Activated T-cell treated with anti-CD3 and anti-CD28 coated beads, Interleukin-2, amount 50 U/mL, for 72 hours (primary cell): ENCODE results near the gene CHMP1A. TPM values are rescaled to one million over a fixed set of nuclear protein-coding genes. Genes with fewer than 3 reads are reported as not detected.
"Not testable (repeated sequence)": the region's sequence is repeated elsewhere in the genome, so short reads cannot be mapped to it uniquely, and the experiment has no call there.

Experiments
- ATAC-seq, 2 donors: fragments of 150-1000 bp; cut with Tn5 transposase; replicated peaks in 1 of 2; 2 replicates each; pipeline ENCODE4 v1.10.0; 2021; ENCODE audit warnings: moderate library complexity in 2 of 2, mild to moderate bottlenecking in 1 of 2
- DNase-seq, 2 donors: peaks; one replicate each; pipeline ENCODE4 v3.0.0; 2021 to 2022; ENCODE audit warnings: mixed read lengths in 1 of 2
- H3K27ac Mint-ChIP-seq: one replicate; pipeline ENCODE4 v1.8.0; 2022; ENCODE audit warnings: mild to moderate bottlenecking, moderate library complexity, mixed read lengths
- H3K27me3 Mint-ChIP-seq: one replicate; pipeline ENCODE4 v1.8.0; 2022; ENCODE audit warnings: low read depth, mixed read lengths
- H3K36me3 Mint-ChIP-seq, 2 donors: one replicate each; pipeline ENCODE4 v1.8.0; 2022; ENCODE audit warnings: mixed read lengths in 2 of 2, mild to moderate bottlenecking in 1 of 2; ENCODE audit not compliant: insufficient read depth in 2 of 2
- H3K4me1 Mint-ChIP-seq: one replicate; pipeline ENCODE4 v1.8.0; 2022; ENCODE audit warnings: low read depth, mixed read lengths
- H3K4me3 Mint-ChIP-seq, 2 donors: one replicate each; pipeline ENCODE4 v1.8.0; 2022; ENCODE audit warnings: mild to moderate bottlenecking in 2 of 2, mixed read lengths in 2 of 2, moderate library complexity in 2 of 2
- H3K9me3 Mint-ChIP-seq, 2 donors: one replicate each; pipeline ENCODE4 v1.8.0; 2022; ENCODE audit warnings: mixed read lengths in 2 of 2
- total RNA-seq, 2 donors: library from RNA; stranded (reverse); gene quantifications; one replicate each; pipeline ENCODE4 v1.2.3, GENCODE V29; 2022

Gene CHMP1A
- total RNA-seq, 2 donors from 2014 or later = 65.0 to 68.1 TPM

- peaks cover 2 to 5% of the 10 kb centered on the region in 2 donors for H3K36me3 Mint-ChIP-seq
- ATAC-seq (peak; percentile 33 to 37), DNase-seq (peak; percentile 27 to 29)
- peak overlapping the region; percentile 95 to 98 for H3K4me3 Mint-ChIP-seq
- H3K27ac Mint-ChIP-seq = peak overlapping the region; percentile 72
- H3K9me3 Mint-ChIP-seq = no peaks in the 10 kb centered on the region
- H3K27me3 Mint-ChIP-seq = no peaks in the 10 kb centered on the region
- H3K4me1 Mint-ChIP-seq = peaks cover 20% of the 10 kb centered on the region
These were observed 29.8 kb upstream of the CHMP1A start for GRCh38 chr16:89687092-89687940.

DNA sequence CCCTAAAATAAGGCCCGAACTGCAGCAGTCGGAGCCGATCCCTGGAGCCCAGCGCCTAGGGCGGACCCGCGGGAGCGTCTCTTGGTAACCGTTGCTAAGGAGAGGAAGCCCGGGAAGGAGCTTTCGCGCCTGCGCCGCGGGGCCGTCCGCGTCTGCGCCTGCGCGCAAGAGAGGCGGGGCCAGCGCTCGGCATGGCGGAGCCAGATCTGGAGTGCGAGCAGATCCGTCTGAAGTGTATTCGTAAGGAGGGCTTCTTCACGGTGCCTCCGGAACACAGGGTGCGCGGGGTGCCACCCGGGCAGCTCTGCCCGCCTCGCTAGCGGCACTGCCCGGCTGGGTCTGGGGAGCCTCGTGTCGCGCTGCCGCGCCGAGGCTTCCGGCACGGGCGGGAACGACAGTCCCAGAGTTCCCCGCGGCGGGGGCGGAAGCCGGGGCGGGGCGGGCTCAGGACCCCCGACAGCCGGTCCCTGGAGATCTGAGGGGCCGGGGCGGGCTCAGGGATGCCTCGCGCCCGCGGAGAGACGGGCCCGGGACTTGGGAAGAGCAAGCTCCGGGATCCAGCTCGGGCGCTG is 29.1 kb upstream of the CHMP1A start, which contains the start of gene CDK10:
Gene CDK10, plus strand, starts transcription at position 170 of the 572 bp plus-strand sequence. Its CDS starts 22 bp downstream, at position 192.
- peak; percentile 87 to 94 for DNase-seq
- Mint-ChIP-seq H3K27me3 (no peaks in the 10 kb centered on the region), H3K36me3 (peaks cover 2 to 5% of the 10 kb centered on the region in 2 donors), H3K4me1 (peaks cover 20% of the 10 kb centered on the region), H3K4me3 (peak within 1 kb of the TSS; percentile 95 to 98), H3K9me3 (no peaks in the 10 kb centered on the region), H3K27ac (peak within 1 kb of the TSS; percentile 97)
- ATAC-seq = peak; percentile 92 to 93

- no peaks in the 10 kb centered on the region for H3K27me3 Mint-ChIP-seq
- H3K27ac Mint-ChIP-seq = no peak overlapping the region
- H3K9me3 Mint-ChIP-seq = no peaks in the 10 kb centered on the region
- H3K36me3 Mint-ChIP-seq = peaks cover 2 to 5% of the 10 kb centered on the region in 2 donors
- H3K4me3 Mint-ChIP-seq = peak overlapping the region in 1 of 2 donors; percentile 48
- DNase-seq (no peak), ATAC-seq (no peak)
- peaks cover 20% of the 10 kb centered on the region for H3K4me1 Mint-ChIP-seq
These were observed 28.4 kb upstream of the CHMP1A start for GRCh38 chr16:89685916-89686315.

DNA sequence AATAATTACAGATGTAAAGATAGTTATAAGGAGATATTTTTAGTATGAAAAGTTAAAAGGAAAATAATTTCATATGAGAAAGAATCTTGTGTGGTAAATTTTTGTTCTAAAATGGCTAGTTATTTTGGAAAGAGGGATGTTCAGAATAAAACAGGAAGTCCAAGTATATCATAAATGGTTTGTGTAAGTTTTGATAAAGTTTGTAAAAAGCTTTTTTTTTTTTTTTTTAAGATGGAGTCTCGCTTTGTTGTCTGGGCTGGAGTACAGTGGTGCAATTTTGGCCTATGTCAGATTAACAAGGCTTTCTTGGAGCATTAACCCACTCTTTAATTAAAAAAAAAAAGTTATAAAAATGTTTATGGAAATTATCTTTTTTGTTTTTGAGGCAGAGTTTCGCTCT is 20.8 kb upstream of the CHMP1A start:
- Mint-ChIP-seq H3K36me3 (peaks cover 0 to 7% of the 10 kb centered on the region in 2 donors), H3K4me1 (no peaks in the 10 kb centered on the region), H3K4me3 (no peak overlapping the region), H3K27me3 (no peaks in the 10 kb centered on the region), H3K27ac (no peak overlapping the region), H3K9me3 (no peaks in the 10 kb centered on the region)
- DNase-seq (no peak), ATAC-seq (no peak)

- H3K4me1 Mint-ChIP-seq = peaks cover 27% of the 10 kb centered on the region
- no peak overlapping the region for H3K27ac Mint-ChIP-seq
- ATAC-seq (no peak), DNase-seq (no peak)
- H3K4me3 Mint-ChIP-seq = no peak overlapping the region
- no peaks in the 10 kb centered on the region for H3K27me3 Mint-ChIP-seq
- H3K36me3 Mint-ChIP-seq = no peaks in the 10 kb centered on the region
- H3K9me3 Mint-ChIP-seq = no peaks in the 10 kb centered on the region
These were observed 14.9 kb upstream of the CHMP1A start for GRCh38 chr16:89672177-89672941.

DNA sequence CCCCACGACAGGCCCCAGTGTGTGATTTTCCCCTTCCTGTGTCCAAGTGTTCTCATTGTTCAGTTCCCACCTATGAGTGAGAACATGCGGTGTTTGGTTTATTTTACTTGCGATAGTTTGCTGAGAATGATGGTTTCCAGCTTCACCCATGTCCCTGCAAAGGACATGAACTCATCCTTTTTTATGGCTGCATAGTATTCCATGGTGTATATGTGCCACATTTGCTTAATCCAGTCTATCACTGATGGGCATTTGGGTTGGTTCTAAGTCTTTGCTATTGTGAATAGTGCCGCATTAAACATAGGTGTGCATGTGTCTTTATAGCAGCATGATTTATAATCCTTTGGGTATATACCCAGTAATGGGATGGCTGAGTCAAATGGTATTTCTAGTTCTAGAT is 14.1 kb upstream of the CHMP1A start:
- not testable (repeated sequence) for DNase-seq, ATAC-seq, H3K9me3 Mint-ChIP-seq, H3K27ac Mint-ChIP-seq, H3K4me3 Mint-ChIP-seq, H3K27me3 Mint-ChIP-seq, H3K36me3 Mint-ChIP-seq
- peaks cover 27% of the 10 kb centered on the region for H3K4me1 Mint-ChIP-seq

- Mint-ChIP-seq H3K27ac (no peak overlapping the region), H3K9me3 (no peaks in the 10 kb centered on the region), H3K4me3 (no peak overlapping the region), H3K4me1 (peaks cover 27% of the 10 kb centered on the region), H3K36me3 (peaks cover 0 to 3% of the 10 kb centered on the region in 2 donors), H3K27me3 (no peaks in the 10 kb centered on the region)
- no peak for DNase-seq
- no peak for ATAC-seq
These were observed 13.3 kb upstream of the CHMP1A start for GRCh38 chr16:89670496-89671431.

GRCh38 chr16:89669755-89670154 is 12.2 kb upstream of the CHMP1A start:
- ATAC-seq (no peak), DNase-seq (no peak)
- peaks cover 0 to 3% of the 10 kb centered on the region in 2 donors for H3K36me3 Mint-ChIP-seq
- H3K4me3 Mint-ChIP-seq = no peak overlapping the region
- H3K27me3 Mint-ChIP-seq = no peaks in the 10 kb centered on the region
- peaks cover 27% of the 10 kb centered on the region for H3K4me1 Mint-ChIP-seq
- H3K9me3 Mint-ChIP-seq = no peaks in the 10 kb centered on the region
- H3K27ac Mint-ChIP-seq = no peak overlapping the region

DNA sequence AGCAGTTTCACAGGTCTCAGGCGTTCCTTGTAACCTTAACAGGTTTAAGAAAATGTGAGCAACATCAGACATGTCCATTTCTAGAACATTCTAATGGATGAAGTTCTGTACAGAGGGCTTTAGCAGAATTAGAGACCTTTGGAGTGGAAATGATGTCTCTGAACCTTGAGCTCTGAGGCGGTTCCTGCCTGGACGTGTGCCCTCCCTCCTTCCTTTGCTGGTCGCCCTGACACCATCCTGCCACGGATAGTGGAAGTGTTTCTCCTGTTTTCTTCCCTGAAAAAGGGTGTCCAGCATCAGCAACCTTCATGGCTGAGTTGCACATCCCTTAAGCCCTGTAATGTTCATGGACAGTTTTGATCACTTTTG is 11.3 kb upstream of the CHMP1A start:
- Mint-ChIP-seq H3K36me3 (peaks cover 0 to 3% of the 10 kb centered on the region in 2 donors), H3K4me3 (no peak overlapping the region), H3K9me3 (no peaks in the 10 kb centered on the region), H3K27ac (no peak overlapping the region), H3K27me3 (no peaks in the 10 kb centered on the region), H3K4me1 (peaks cover 27% of the 10 kb centered on the region)
- no peak for ATAC-seq
- DNase-seq = no peak

GRCh38 chr16:89667633-89668032 is 10.1 kb upstream of the CHMP1A start:
- Mint-ChIP-seq H3K4me1 (peaks cover 27% of the 10 kb centered on the region), H3K36me3 (peaks cover 2 to 8% of the 10 kb centered on the region in 2 donors), H3K9me3 (no peaks in the 10 kb centered on the region), H3K4me3 (no peak overlapping the region), H3K27me3 (no peaks in the 10 kb centered on the region), H3K27ac (no peak overlapping the region)
- ATAC-seq (no peak), DNase-seq (no peak)

GRCh38 chr16:89667000-89667399 is 9.5 kb upstream of the CHMP1A start:
- H3K27ac Mint-ChIP-seq, H3K36me3 Mint-ChIP-seq, ATAC-seq, H3K27me3 Mint-ChIP-seq, H3K9me3 Mint-ChIP-seq, H3K4me3 Mint-ChIP-seq: not testable (repeated sequence)
- DNase-seq = peak; percentile 16 to 17
- peaks cover 27% of the 10 kb centered on the region for H3K4me1 Mint-ChIP-seq

GRCh38 chr16:89664238-89664637 is 6.7 kb upstream of the CHMP1A start:
- H3K4me3 Mint-ChIP-seq, ATAC-seq, H3K27ac Mint-ChIP-seq, DNase-seq, H3K9me3 Mint-ChIP-seq, H3K27me3 Mint-ChIP-seq: not testable (repeated sequence)
- Mint-ChIP-seq H3K4me1 (peaks cover 23% of the 10 kb centered on the region), H3K36me3 (peaks cover 4 to 14% of the 10 kb centered on the region in 2 donors)
